ENCODE results near the gene APBA1.

DNA sequence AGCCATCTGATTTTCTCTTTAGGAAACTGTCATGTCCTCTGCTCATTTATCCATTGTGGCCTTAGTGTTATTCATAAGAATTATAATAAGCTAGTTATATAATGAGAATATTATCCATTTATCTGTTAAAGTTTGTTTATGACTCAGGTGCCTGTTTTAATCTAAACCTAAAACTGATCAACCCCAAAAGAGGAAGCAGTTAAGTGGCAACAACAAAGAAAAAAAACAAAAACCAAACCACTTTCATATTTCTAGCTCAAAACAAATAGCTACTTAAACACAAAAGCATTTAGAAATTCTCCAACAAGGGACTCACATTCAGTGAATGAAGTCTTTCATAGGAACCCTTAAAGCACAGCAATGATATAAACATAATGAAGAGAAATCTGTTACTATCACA, 116.4 kb downstream of the APBA1 start:
- TF ChIP-seq, protein P1, sequence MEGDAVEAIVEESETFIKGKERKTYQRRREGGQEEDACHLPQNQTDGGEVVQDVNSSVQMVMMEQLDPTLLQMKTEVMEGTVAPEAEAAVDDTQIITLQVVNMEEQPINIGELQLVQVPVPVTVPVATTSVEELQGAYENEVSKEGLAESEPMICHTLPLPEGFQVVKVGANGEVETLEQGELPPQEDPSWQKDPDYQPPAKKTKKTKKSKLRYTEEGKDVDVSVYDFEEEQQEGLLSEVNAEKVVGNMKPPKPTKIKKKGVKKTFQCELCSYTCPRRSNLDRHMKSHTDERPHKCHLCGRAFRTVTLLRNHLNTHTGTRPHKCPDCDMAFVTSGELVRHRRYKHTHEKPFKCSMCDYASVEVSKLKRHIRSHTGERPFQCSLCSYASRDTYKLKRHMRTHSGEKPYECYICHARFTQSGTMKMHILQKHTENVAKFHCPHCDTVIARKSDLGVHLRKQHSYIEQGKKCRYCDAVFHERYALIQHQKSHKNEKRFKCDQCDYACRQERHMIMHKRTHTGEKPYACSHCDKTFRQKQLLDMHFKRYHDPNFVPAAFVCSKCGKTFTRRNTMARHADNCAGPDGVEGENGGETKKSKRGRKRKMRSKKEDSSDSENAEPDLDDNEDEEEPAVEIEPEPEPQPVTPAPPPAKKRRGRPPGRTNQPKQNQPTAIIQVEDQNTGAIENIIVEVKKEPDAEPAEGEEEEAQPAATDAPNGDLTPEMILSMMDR (IDR thresholded peaks at IDR 0.05): no peak
- no peak for TF ChIP-seq POLR2A (IDR thresholded peaks at IDR 0.05)
